Right lobe of liver (tissue), 4 donors: ENCODE data around the gene RUBCNL.

Source experiments
- CTCF ChIP-seq, 4 donors: fragments of 200-600 bp in 3 of 4; fragments of 450-650 bp in 1 of 4; IDR thresholded peaks; one replicate each; pipeline versions ENCODE4 v1.5.1 to v1.8.0; 2016 to 2022; ENCODE audit warnings: antibody characterized with exemption in 4 of 4, mild to moderate bottlenecking in 2 of 4
- POLR2A ChIP-seq: fragments of 450-650 bp; IDR thresholded peaks from one replicate; pipeline ENCODE4 v1.6.1; 2017; ENCODE audit warnings: antibody characterized with exemption, mild to moderate bottlenecking
- donor health status: DM: no; HTN: no; CAD: no.
- donor health status: DM: no; HTN: no; CAD: no.
- donor health status: DM: no; HTN: yes; CAD: no.

DNA sequence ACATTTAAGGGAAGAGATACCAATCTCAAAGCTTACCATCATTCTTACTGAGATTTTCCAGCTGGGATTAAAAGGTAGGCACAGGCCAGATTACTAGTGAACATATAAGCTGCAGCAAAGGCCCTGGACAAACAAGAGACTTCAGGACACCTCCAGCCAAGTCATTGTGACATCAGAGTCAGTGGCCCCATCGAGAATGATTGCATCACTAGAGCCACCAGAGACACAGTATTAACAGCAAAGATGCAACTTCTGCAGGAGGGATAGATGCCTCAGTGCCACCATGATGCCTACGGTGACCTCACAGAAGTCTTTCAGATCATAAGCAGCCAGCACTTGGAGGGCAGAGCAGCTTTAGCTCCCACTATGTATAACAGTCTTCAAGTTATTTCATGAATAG, 8.6 kb downstream of the RUBCNL start:
- TF ChIP-seq CTCF (IDR thresholded peaks at IDR 0.05) (no peak), POLR2A (no peak)
